GM21529 (cell line): ENCODE data around the gene RPP21.

Source experiments
- ATAC-seq: cut with Tn5 transposase; IDR thresholded peaks from one replicate; pipeline ENCODE4 v1.9.1; 2021; ENCODE audit not compliant: unreplicated experiment

The RPP21 gene

GRCh38 chr6:30378290-30378937, 33.5 kb downstream of the RPP21 start:
- no peak for ATAC-seq

- no peak for ATAC-seq
Measured at GRCh38 chr6:30380464-30380863, 35.5 kb downstream of the RPP21 start.

GRCh38 chr6:30386166-30386565, 41.2 kb downstream of the RPP21 start:
- ATAC-seq, result no peak

GRCh38 chr6:30391240-30391639, 46.3 kb downstream of the RPP21 start:
- ATAC-seq, result no peak

GRCh38 chr6:30394139-30394538, 49.2 kb downstream of the RPP21 start:
- ATAC-seq, result no peak
